SKM-1 treated with dmso at 0.1 percent for 144 hours (cell line): Measurements from ENCODE around the gene CSNK1A1L.
A peak's percentile ranks its signal among the peaks of the same experiment; 100 is the strongest.
"Not testable (repeated sequence)": the region's sequence is repeated elsewhere in the genome, so short reads cannot be mapped to it uniquely, and the experiment has no call there.

Source experiments
- DNase-seq: peaks from one replicate; lab custom pipeline; 2025; ENCODE audit not compliant: unreplicated experiment; lab: John Stamatoyannopoulos, UW

Gene CSNK1A1L

GRCh38 chr13:37065890-37066526 is 39.5 kb downstream of the CSNK1A1L start:
- no peak for DNase-seq

DNA sequence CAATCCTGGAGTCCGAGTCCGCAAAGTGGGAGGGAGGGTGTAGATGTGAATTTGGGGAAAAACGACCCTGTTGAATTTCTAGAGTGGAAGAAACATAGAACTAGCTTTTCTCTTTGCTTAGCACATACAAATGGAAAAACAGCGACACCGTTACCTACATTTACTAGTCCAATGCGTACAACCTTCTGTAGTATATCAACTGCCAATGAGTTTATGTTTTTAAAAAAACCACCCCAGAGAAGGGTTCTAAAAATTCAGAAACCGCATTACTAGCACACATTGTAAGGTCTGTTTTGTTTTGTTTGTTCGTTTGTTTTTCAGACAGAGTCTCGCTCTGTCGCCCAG is 45.6 kb downstream of the CSNK1A1L start:
- DNase-seq, result no peak

DNA sequence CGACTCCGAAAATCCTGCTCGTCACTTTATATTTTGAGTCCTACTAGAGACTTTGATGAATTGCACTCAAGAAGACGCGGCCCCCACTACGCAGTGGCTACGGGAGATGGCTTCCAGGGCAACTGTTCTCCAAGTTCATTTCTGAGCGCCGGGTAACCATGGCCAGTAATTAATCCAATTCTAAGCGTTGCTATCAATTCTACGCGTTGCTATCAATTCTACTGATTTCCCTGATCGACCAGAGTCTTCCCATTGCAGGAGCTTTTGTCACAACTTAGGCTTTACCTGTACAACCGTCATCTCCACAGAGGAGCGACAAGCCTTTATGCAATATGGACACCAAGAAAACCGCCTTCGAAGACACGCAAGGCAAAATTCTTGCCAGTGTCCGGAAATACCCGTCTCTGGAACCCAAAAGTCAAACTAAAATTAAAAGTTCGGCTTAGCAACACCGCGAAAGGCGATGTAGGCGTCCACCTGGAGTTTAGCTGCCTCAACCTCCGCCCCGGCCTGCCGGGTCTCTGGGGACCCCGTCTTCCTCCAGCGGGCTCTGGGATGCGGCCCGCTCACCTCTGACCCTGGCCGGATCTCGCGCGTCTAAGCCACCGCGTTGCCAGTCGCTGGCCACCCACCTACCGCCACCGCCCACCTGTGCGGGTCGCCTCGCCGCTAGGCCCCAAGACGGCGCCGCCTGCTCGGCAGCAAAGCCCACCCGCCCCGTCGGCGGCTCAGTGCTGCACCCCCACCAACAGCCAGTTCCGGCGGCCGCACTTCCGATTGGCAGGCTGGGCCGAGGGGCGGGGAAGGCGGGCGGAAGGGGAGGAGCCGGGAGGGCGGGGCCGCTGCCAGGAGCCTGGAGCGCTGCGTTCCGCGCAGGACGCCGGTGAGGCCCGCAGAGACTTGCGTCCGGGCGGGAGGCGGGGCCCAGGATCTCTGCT is 46.3 kb downstream of the CSNK1A1L start, which contains the start of gene SUPT20H:
TSS of gene SUPT20H (minus strand) at position 779 of the 938 bp plus-strand sequence. CDS start 8,198 bp downstream, outside the sequence.
- peak; percentile 85 for DNase-seq

DNA sequence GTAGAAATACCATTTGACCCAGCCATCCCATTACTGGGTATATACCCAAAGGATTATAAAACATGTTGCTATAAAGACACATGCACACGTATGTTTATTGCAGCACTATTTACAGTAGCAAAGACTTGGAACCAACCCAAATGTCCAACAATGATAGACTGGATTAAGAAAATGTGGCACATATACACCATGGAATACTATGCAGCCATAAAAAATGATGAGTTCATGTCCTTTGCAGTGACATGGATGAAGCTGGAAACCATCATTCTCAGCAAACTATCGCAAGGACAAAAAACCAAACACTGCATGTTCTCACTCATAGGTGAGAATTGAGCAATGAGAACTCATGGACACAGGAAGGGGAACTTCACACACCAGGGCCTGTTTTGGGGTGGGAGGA is 49.2 kb downstream of the CSNK1A1L start:
- not testable (repeated sequence) for DNase-seq
